Upper lobe of left lung (tissue), 6 donors: Measurements from ENCODE around the gene ATXN7. TPM values are rescaled to one million over a fixed set of nuclear protein-coding genes. Genes with fewer than 3 reads are reported as not detected.

Source experiments
- ATAC-seq, 2 donors: fragments of 200-7000 bp; cut with Tn5 transposase; one replicate each; pipeline ENCODE4 v1.9.1; 2022; ENCODE audit warnings: mild to moderate bottlenecking in 2 of 2, moderate library complexity in 2 of 2; ENCODE audit not compliant: low FRiP score in 2 of 2
- DNase-seq, 2 donors: peaks; one replicate each; pipeline ENCODE4 v3.0.0-alpha.2; 2019 to 2020
- H3K27ac ChIP-seq, 4 donors: fragments of 200-600 bp; sonication (generic); one replicate each; pipeline ENCODE4 v1.5.1; 2016 to 2019
- H3K27me3 ChIP-seq, 4 donors: fragments of 200-600 bp; sonication (generic); one replicate each; pipeline ENCODE4 v1.5.1; 2017 to 2019
- H3K36me3 ChIP-seq, 4 donors: fragments of 200-600 bp; sonication (generic); one replicate each; pipeline ENCODE4 v1.5.1; 2016 to 2019
- H3K4me1 ChIP-seq, 4 donors: fragments of 200-600 bp; sonication (generic); one replicate each; pipeline ENCODE4 v1.5.1; 2018 to 2019
- H3K4me3 ChIP-seq, 4 donors: fragments of 200-600 bp; sonication (generic); one replicate each; pipeline ENCODE4 v1.5.1; 2017 to 2019; ENCODE audit warnings: mild to moderate bottlenecking in 2 of 4, moderate library complexity in 1 of 4
- H3K9me3 ChIP-seq, 4 donors: fragments of 200-600 bp; sonication (generic); one replicate each; pipeline ENCODE4 v1.5.1; 2018 to 2019
- CTCF ChIP-seq, 6 experiments: fragments of 450-650 bp in 4 of 6; fragments of 200-600 bp in 2 of 6; sonication (generic) in 2 of 6; IDR thresholded peaks; one replicate each; pipeline ENCODE4 v1.5.1; 2016 to 2019; ENCODE audit warnings: antibody characterized with exemption in 6 of 6
- EP300 ChIP-seq, 4 donors: sonication (generic); formaldehyde crosslinking; IDR thresholded peaks; one replicate each; pipeline ENCODE4 v1.5.1; 2017; ENCODE audit warnings: antibody characterized with exemption in 4 of 4, control low read depth in 2 of 4
- POLR2A ChIP-seq, 4 donors: fragments of 450-650 bp; IDR thresholded peaks; one replicate each; pipeline ENCODE4 v1.5.1; 2016 to 2017; ENCODE audit warnings: antibody characterized with exemption in 4 of 4, mild to moderate bottlenecking in 2 of 4
- POLR2AphosphoS5 ChIP-seq, 2 donors: sonication (generic); formaldehyde crosslinking; IDR thresholded peaks; one replicate each; pipeline ENCODE4 v1.5.1; 2017; ENCODE audit warnings: antibody characterized with exemption in 2 of 2
- WGBS, 2 donors: methylation state at CpG; one replicate each; pipeline ENCODE4 v1.1.5; 2017 to 2018; 5-methylcytosine and 5-hydroxymethylcytosine counted together
- total RNA-seq, 6 donors: library from RNA; depleted of rRNA in 4 of 6; stranded (reverse); fragments of >200 nt in 4 of 6; gene quantifications; one replicate each; pipeline versions ENCODE4 v1.1.0 to v1.2.1, GENCODE V29; 2016 to 2021
- donor health status: DM: no; HTN: no; CAD: no; lungs with moderate emphysema.
- donor health status: DM: no; HTN: yes; CAD: no; lungs with severe emphysema.

The ATXN7 gene
- total RNA-seq, 6 donors from 2014 or later = 29.5 to 83.8 (median 42.3) TPM

GRCh38 chr3:63891518-63891917 is 27.9 kb downstream of the ATXN7 start:
- DNase-seq = no peak
- H3K27me3 ChIP-seq = no peaks in the 10 kb centered on the region
- peaks cover 0 to 20% (median 11%) of the 10 kb centered on the region in 4 donors for H3K4me1 ChIP-seq
- H3K27ac ChIP-seq = no peak overlapping the region
- H3K9me3 ChIP-seq = no peaks in the 10 kb centered on the region
- TF ChIP-seq CTCF (IDR thresholded peaks at IDR 0.05) (no peak), EP300 (IDR thresholded peaks at IDR 0.05) (no peak), POLR2A (IDR thresholded peaks at IDR 0.05) (no peak), POLR2AphosphoS5 (IDR thresholded peaks at IDR 0.05) (no peak)
- 90 to 93% methylated on average over 5 of the region's 5 CpGs for WGBS, 2 donors
- no peak for ATAC-seq
- H3K36me3 ChIP-seq = peaks cover 0 to 3% (median 0%) of the 10 kb centered on the region in 4 donors
- no peak overlapping the region for H3K4me3 ChIP-seq

GRCh38 chr3:63892773-63893352 is 29.2 kb downstream of the ATXN7 start:
- peaks cover 0 to 3% (median 0%) of the 10 kb centered on the region in 4 donors for H3K36me3 ChIP-seq
- 100% methylated on average over 1 of the region's 1 CpG for WGBS, 2 donors
- TF ChIP-seq EP300 (IDR thresholded peaks at IDR 0.05) = no peak
- no peak for TF ChIP-seq CTCF (IDR thresholded peaks at IDR 0.05)
- no peak for TF ChIP-seq POLR2A (IDR thresholded peaks at IDR 0.05)
- TF ChIP-seq POLR2AphosphoS5 (IDR thresholded peaks at IDR 0.05) = no peak
- H3K9me3 ChIP-seq = no peaks in the 10 kb centered on the region
- no peak overlapping the region for H3K27ac ChIP-seq
- DNase-seq (no peak), ATAC-seq (no peak)
- H3K4me1 ChIP-seq = peaks cover 0 to 13% (median 7%) of the 10 kb centered on the region in 4 donors
- no peaks in the 10 kb centered on the region for H3K27me3 ChIP-seq
- H3K4me3 ChIP-seq = no peak overlapping the region

- 67 to 73% methylated on average over 5 of the region's 5 CpGs for WGBS, 2 donors
- no peaks in the 10 kb centered on the region for H3K9me3 ChIP-seq
- TF ChIP-seq POLR2AphosphoS5 (IDR thresholded peaks at IDR 0.05) (no peak), EP300 (IDR thresholded peaks at IDR 0.05) (no peak), POLR2A (IDR thresholded peaks at IDR 0.05) (no peak), CTCF (IDR thresholded peaks at IDR 0.05) (no peak)
- ATAC-seq = no peak
- peaks cover 0 to 14% (median 7%) of the 10 kb centered on the region in 4 donors for H3K4me1 ChIP-seq
- no peak for DNase-seq
- H3K27me3 ChIP-seq = no peaks in the 10 kb centered on the region
- peaks cover 0 to 16% (median 2%) of the 10 kb centered on the region in 4 donors for H3K36me3 ChIP-seq
- H3K27ac ChIP-seq = no peak overlapping the region
- H3K4me3 ChIP-seq = no peak overlapping the region
These were observed 31.9 kb downstream of the ATXN7 start for GRCh38 chr3:63895422-63896189.

- no peak for DNase-seq
- H3K4me3 ChIP-seq = no peak overlapping the region
- no peaks in the 10 kb centered on the region for H3K9me3 ChIP-seq
- H3K27me3 ChIP-seq = no peaks in the 10 kb centered on the region
- WGBS, 2 donors = 60 to 64% methylated on average over 1 of the region's 1 CpG
- peaks cover 0 to 14% (median 2%) of the 10 kb centered on the region in 4 donors for H3K36me3 ChIP-seq
- H3K4me1 ChIP-seq = peaks cover 0 to 18% (median 7%) of the 10 kb centered on the region in 4 donors
- TF ChIP-seq POLR2A (IDR thresholded peaks at IDR 0.05) = no peak
- TF ChIP-seq POLR2AphosphoS5 (IDR thresholded peaks at IDR 0.05) = no peak
- no peak for TF ChIP-seq CTCF (IDR thresholded peaks at IDR 0.05)
- no peak for TF ChIP-seq EP300 (IDR thresholded peaks at IDR 0.05)
- no peak for ATAC-seq
- H3K27ac ChIP-seq = no peak overlapping the region
These were observed 32.8 kb downstream of the ATXN7 start for GRCh38 chr3:63896332-63897030.
